ENCODE results near the gene NMD3.

NMD3 gene

DNA sequence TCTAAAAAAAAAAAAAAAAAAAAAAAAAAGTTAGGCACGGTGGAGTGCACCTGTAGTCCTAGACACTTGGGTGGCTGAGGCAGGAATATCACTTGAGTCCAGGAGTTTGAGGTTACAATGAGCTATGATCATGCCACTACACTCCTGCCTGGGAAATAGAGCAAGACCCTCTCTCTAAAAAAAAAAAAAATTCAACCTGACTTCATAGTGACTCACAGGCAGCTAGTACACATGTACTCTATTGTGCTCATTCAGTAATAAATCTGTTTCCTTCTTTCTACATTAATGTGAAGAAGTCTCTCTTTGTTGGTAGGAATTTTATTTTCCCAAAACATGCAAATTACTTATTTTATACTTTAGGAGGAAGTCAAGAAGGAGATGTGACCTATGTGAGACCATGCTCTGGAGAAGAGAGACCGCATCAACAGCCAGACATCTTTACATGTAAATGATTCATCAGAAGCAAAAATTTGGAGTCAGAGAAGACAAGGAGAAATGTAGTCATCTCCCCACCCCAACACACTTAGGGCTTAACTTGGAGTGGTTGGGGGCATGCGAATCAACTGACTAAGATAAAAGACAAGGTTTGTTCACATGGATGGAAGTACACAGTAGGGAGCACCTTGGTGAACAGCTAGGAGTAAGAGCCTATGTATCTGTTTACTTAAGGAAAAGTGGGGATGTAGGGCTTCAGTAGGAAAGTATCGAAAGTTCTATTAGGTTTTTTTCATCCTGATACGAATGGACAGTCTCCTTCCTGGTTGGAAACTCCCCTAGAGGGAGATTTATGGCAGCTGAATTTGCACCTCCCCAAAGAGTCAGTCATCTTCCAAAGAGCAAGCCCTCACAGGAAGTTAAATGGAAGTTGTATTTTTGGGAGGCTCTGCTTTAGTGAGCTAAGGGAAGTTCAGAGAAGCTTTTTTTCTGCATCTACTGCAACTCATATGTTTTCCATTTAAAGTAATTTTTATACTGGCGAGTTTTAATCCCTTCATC, 23.0 kb upstream of the NMD3 start:
- DNase-seq (ENCODE audit: low read depth) = no peak
- TF ChIP-seq, protein P1, sequence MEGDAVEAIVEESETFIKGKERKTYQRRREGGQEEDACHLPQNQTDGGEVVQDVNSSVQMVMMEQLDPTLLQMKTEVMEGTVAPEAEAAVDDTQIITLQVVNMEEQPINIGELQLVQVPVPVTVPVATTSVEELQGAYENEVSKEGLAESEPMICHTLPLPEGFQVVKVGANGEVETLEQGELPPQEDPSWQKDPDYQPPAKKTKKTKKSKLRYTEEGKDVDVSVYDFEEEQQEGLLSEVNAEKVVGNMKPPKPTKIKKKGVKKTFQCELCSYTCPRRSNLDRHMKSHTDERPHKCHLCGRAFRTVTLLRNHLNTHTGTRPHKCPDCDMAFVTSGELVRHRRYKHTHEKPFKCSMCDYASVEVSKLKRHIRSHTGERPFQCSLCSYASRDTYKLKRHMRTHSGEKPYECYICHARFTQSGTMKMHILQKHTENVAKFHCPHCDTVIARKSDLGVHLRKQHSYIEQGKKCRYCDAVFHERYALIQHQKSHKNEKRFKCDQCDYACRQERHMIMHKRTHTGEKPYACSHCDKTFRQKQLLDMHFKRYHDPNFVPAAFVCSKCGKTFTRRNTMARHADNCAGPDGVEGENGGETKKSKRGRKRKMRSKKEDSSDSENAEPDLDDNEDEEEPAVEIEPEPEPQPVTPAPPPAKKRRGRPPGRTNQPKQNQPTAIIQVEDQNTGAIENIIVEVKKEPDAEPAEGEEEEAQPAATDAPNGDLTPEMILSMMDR (IDR thresholded peaks at IDR 0.05; ENCODE audit: low read length, missing control alignments) = no peak
- H3K4me3 ChIP-seq (replicated peaks; ENCODE audit: low read depth, low read length) = no peak overlapping the region

DNA sequence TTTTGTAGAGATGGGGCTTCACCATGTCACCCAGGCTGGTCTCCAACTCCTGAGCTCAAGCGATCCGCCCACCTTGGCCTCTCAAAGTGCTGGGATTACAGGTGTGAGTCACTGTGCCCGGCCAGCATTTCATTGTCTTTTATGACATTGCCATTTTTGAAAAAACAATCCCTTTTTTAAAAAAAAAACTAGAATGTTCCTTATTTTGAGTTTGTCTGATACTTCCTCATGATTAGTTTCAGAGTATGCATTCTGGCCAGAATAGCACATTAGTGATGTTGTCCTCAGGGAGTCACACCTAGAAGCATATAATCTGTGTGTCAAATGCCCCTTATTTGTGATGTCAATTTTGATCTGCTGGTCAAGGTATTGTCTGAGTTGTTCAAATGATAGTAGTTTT, 21.2 kb upstream of the NMD3 start:
- TF ChIP-seq, protein P1 (IDR thresholded peaks at IDR 0.05; ENCODE audit: low read length, missing control alignments) = no peak
- DNase-seq (ENCODE audit: low read depth) = no peak

DNA sequence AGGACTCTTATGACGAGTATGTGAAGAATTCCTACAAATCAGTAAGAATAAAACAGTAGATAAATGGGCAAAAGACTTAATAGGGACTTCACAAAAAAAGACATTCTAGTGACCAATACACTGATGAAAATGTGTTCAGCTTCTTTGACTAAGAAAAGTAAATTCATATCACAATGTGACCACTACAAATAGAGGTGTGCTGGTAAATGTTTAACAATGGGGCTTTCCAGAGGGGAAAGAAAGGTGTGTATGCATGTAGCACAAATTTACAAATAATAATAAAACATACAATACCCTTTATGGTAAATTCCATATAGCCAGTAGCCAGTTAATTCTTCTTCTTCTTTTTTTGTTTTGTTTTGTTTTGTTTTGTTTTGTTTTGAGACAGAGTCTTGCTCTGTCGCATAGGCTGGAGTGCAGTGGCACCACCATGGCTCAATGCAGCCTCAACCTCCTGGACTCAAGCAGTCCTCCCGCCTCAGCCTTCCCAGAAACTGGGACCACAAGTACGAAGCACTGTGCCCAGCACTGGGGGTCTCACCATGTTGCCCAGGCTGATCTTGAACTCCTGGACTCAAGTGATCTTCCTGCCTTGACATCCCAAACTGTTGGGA, 17.5 kb upstream of the NMD3 start:
- H3K4me3 ChIP-seq (replicated peaks; ENCODE audit: low read depth, low read length) = no peak overlapping the region
- TF ChIP-seq, protein P1 (IDR thresholded peaks at IDR 0.05; ENCODE audit: low read length, missing control alignments) = no peak
- DNase-seq (ENCODE audit: low read depth) = no peak

More for the DNA sequence above, 21.2 kb upstream of the NMD3 start:
- H3K4me3 ChIP-seq (replicated peaks; ENCODE audit: low read depth, low read length) = no peak overlapping the region

DNA sequence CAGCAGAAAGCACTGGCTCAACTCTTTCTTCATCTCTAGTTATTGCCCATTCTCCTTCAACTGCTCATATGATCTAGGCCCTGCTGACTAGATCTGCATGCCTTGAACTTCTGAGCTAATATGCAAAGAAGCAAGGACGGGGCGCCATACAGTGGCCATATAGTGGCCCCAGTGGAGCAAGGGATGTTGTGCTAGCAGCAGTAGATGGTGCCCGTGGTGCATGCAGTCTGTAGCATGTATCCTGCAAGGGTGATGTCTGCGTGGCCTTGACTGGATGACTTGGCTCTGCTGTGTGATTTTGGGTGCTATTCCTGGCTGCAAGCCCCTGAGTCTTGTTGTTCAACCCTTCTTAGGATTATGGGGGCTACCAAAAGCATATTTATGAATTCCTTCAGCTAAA, 12.2 kb upstream of the NMD3 start:
- TF ChIP-seq, protein P1 (IDR thresholded peaks at IDR 0.05; ENCODE audit: low read length, missing control alignments) = no peak
- H3K4me3 ChIP-seq (replicated peaks; ENCODE audit: low read depth, low read length) = no peak overlapping the region
- DNase-seq (ENCODE audit: low read depth) = no peak

DNA sequence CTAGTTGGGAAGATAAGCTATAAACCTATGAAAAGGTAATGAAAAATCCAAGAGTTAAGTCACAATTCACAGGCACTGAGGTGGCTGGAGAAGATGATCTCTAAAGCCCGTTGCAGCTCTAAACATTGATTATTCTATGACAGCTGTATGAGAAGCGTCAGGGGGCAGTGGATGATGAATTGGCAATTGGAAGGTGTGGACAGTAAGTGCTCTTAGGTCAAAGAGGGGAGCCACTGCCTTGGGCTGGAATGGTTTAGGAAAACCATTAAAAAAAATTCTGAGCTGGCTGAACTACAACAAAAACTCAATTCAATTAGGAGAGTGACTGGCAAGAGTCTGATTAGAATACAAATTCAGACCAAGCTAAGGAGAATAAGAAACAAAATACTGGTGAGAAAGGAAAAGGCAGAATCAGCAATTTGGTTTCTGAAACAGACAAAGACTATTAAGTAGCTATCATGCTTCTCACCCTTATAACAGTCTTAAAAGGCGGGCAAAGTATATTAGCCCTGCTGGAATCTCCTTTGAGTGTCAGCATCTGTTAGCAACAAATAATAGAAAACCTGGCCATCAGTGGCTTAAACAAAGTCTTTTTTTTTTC, 8.8 kb upstream of the NMD3 start:
- TF ChIP-seq, protein P1 (IDR thresholded peaks at IDR 0.05; ENCODE audit: low read length, missing control alignments) = no peak
- no peak for DNase-seq (ENCODE audit: low read depth)
- H3K4me3 ChIP-seq (replicated peaks; ENCODE audit: low read depth, low read length) = no peak overlapping the region

DNA sequence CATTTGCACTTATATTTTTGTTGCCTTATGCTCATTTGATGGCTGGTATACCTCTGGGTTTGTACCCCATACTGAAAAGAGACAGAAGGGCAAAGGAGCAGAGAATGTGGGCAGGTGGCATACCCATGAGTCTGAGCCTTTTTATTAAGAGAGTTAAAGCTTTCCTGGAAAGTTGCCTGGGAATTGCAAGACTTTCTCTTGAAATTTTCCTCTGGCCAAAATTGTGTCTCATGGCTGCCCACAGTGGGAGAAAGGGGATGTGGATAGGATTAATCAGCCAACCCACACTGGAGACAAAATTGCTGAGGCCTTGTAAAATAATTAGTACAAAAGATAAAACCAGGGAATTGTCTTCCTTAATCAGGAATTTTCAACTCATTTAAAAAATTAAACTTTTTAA, 8.2 kb upstream of the NMD3 start:
- TF ChIP-seq, protein P1 (IDR thresholded peaks at IDR 0.05; ENCODE audit: low read length, missing control alignments) = no peak
- no peak for DNase-seq (ENCODE audit: low read depth)
- no peak overlapping the region for H3K4me3 ChIP-seq (replicated peaks; ENCODE audit: low read depth, low read length)
